Gastroesophageal sphincter (tissue), 4 donors: Measurements from ENCODE around the gene STEAP1B. TPM values are rescaled to one million over a fixed set of nuclear protein-coding genes. Genes with fewer than 3 reads are reported as not detected.

Experiments used
- ATAC-seq: fragments of 150-250 bp; one replicate; pipeline ENCODE4 v1.9.1; 2016; ENCODE audit warnings: mild to moderate bottlenecking, moderate library complexity
- H3K27ac ChIP-seq, 4 donors: fragments of 200-600 bp; sonication (generic) in 3 of 4; 1 replicate in 3 of 4; 2 replicates in 1 of 4; pipeline ENCODE4 v1.5.1; 2016 to 2019
- H3K27me3 ChIP-seq: fragments of 200-600 bp; sonication (generic); one replicate; pipeline ENCODE4 v1.5.1; 2019
- H3K36me3 ChIP-seq, 2 donors: fragments of 200-600 bp; sonication (generic); one replicate each; pipeline ENCODE4 v1.5.1; 2019; ENCODE audit warnings: control low read depth in 1 of 2
- H3K4me1 ChIP-seq, 3 donors: fragments of 200-600 bp; sonication (generic); 1 replicate in 2 of 3; 2 replicates in 1 of 3; pipeline ENCODE4 v1.5.1; 2016 to 2019; ENCODE audit warnings: control low read depth in 2 of 3
- H3K4me3 ChIP-seq, 2 donors: fragments of 200-600 bp; sonication (generic); one replicate each; pipeline ENCODE4 v1.5.1; 2019; ENCODE audit warnings: mild to moderate bottlenecking in 1 of 2, moderate library complexity in 1 of 2
- H3K9me3 ChIP-seq, 3 donors: fragments of 200-600 bp; sonication (generic); one replicate each; pipeline ENCODE4 v1.5.1; 2017 to 2019; ENCODE audit warnings: control low read depth in 2 of 3
- EP300 ChIP-seq: sonication (generic); formaldehyde crosslinking; IDR thresholded peaks from one replicate; pipeline ENCODE4 v1.6.1; 2017; ENCODE audit warnings: antibody characterized with exemption, mild to moderate bottlenecking
- POLR2A ChIP-seq, 2 donors: fragments of 450-650 bp; IDR thresholded peaks; one replicate each; pipeline ENCODE4 v1.6.1; 2017; ENCODE audit warnings: antibody characterized with exemption in 2 of 2, mild to moderate bottlenecking in 2 of 2, moderate library complexity in 1 of 2
- POLR2AphosphoS5 ChIP-seq: sonication (generic); formaldehyde crosslinking; IDR thresholded peaks from one replicate; pipeline ENCODE4 v1.6.1; 2017; ENCODE audit warnings: antibody characterized with exemption
- WGBS, 2 donors: methylation state at CpG; one replicate each; pipeline ENCODE4 v1.1.5; 2018; ENCODE audit warnings: low coverage in 1 of 2; 5-methylcytosine and 5-hydroxymethylcytosine counted together
- total RNA-seq, 4 donors: library from RNA; depleted of rRNA; stranded (reverse); fragments of >200 nt; gene quantifications; one replicate each; pipeline ENCODE4 v1.1.0, GENCODE V29; 2016
- TF ChIP-seq, protein P1 (sequence below), 4 experiments: fragments of 200-600 bp in 2 of 4; fragments of 450-650 bp in 2 of 4; sonication (generic) in 1 of 4; IDR thresholded peaks; one replicate each; pipeline ENCODE4 v1.5.1; 2017 to 2019; ENCODE audit warnings: antibody characterized with exemption in 4 of 4, mild to moderate bottlenecking in 2 of 4, moderate library complexity in 2 of 4

The STEAP1B gene
- total RNA-seq, 4 donors from 2014 or later, result 0.66 to 2.8 (median 0.67) TPM; not detected in 1

DNA sequence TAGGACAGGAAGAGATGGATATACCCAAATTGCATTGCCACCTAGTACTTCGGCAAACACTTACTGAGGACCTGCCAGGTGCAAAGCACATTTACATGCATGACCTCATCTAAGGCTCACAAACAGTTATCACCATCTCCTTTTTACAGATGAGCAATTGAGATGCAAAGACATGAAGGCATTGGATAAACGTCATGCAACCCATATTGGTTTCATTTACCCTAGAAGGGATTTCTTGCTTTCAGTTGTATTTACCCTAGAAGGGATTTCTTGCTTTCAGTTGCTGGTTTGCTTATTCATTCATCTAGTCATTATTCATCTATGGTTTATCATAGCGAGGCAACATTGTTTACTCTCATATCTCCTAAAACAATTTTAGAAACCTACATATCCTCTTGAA, 52.2 kb downstream of the STEAP1B start:
- TF ChIP-seq POLR2A (IDR thresholded peaks at IDR 0.05), result no peak
- H3K36me3 ChIP-seq, result no peaks in the 10 kb centered on the region
- no peaks in the 10 kb centered on the region for H3K27me3 ChIP-seq
- peaks cover 0 to 29% (median 10%) of the 10 kb centered on the region in 3 donors for H3K4me1 ChIP-seq
- no peak overlapping the region for H3K4me3 ChIP-seq
- H3K27ac ChIP-seq, result no peak overlapping the region
- ATAC-seq, result no peak
- WGBS, 2 donors, result 74 to 77% methylated on average over 2 to 3 of the region's 3 CpGs
- H3K9me3 ChIP-seq, result no peaks in the 10 kb centered on the region

DNA sequence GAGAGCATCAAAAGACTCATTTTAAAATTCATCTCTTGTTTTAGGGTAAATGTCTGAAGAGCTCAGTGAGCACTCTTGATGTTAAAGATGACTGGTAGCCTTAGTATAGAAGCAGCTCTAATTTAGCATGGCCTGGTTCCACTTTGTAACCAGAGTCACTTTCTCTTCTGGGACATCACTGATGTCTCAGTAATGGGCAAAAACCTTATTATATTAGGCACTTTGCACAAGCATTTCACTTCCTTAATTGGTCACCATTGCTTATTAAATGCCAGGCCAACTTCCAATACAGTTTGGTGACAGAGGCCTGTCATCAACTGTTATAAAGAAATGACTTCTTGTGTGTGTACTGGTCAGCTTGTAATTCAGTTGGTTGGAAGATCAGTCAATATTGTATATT, 53.0 kb downstream of the STEAP1B start:
- Histone ChIP-seq H3K9me3 (no peaks in the 10 kb centered on the region), H3K36me3 (no peaks in the 10 kb centered on the region), H3K4me3 (no peak overlapping the region), H3K27ac (no peak overlapping the region), H3K27me3 (no peaks in the 10 kb centered on the region), H3K4me1 (peaks cover 0 to 23% (median 6%) of the 10 kb centered on the region in 3 donors)
- ATAC-seq, result no peak
- TF ChIP-seq, protein P1, sequence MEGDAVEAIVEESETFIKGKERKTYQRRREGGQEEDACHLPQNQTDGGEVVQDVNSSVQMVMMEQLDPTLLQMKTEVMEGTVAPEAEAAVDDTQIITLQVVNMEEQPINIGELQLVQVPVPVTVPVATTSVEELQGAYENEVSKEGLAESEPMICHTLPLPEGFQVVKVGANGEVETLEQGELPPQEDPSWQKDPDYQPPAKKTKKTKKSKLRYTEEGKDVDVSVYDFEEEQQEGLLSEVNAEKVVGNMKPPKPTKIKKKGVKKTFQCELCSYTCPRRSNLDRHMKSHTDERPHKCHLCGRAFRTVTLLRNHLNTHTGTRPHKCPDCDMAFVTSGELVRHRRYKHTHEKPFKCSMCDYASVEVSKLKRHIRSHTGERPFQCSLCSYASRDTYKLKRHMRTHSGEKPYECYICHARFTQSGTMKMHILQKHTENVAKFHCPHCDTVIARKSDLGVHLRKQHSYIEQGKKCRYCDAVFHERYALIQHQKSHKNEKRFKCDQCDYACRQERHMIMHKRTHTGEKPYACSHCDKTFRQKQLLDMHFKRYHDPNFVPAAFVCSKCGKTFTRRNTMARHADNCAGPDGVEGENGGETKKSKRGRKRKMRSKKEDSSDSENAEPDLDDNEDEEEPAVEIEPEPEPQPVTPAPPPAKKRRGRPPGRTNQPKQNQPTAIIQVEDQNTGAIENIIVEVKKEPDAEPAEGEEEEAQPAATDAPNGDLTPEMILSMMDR (IDR thresholded peaks at IDR 0.05), result no peak
- TF ChIP-seq EP300 (no peak), POLR2AphosphoS5 (no peak), POLR2A (IDR thresholded peaks at IDR 0.05) (no peak)

DNA sequence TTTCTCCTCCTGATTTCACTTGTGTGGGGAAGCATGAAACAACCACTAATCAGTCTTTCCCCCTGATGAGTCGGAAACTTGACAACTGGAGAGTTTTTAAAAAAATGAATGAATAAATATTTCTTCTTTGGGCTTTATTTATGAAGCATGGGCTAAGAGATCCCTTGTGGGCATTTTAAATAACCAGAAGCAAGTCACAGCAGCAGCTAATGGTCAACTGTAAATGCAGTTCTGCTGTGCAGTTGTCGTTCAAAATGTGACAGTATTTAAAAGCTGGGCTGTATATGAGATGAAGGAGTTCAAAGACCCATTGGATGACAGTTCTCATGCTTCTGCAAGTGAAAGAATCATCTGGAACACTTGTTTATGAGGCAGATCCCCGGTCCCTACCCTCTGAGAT, 54.1 kb downstream of the STEAP1B start:
- H3K4me1 ChIP-seq, result peaks cover 0 to 21% (median 6%) of the 10 kb centered on the region in 3 donors
- WGBS, 2 donors, result 37 to 65% methylated on average over 2 of the region's 3 CpGs
- ATAC-seq, result no peak
- no peaks in the 10 kb centered on the region for H3K36me3 ChIP-seq
- H3K27me3 ChIP-seq, result no peaks in the 10 kb centered on the region
- no peaks in the 10 kb centered on the region for H3K9me3 ChIP-seq
- H3K4me3 ChIP-seq, result no peak overlapping the region
- H3K27ac ChIP-seq, result peak overlapping the region in 2 of 4 donors; percentile 25 to 34
- TF ChIP-seq POLR2AphosphoS5 (no peak), EP300 (no peak), POLR2A (IDR thresholded peaks at IDR 0.05) (no peak)
- TF ChIP-seq, protein P1 (IDR thresholded peaks at IDR 0.05), result no peak

DNA sequence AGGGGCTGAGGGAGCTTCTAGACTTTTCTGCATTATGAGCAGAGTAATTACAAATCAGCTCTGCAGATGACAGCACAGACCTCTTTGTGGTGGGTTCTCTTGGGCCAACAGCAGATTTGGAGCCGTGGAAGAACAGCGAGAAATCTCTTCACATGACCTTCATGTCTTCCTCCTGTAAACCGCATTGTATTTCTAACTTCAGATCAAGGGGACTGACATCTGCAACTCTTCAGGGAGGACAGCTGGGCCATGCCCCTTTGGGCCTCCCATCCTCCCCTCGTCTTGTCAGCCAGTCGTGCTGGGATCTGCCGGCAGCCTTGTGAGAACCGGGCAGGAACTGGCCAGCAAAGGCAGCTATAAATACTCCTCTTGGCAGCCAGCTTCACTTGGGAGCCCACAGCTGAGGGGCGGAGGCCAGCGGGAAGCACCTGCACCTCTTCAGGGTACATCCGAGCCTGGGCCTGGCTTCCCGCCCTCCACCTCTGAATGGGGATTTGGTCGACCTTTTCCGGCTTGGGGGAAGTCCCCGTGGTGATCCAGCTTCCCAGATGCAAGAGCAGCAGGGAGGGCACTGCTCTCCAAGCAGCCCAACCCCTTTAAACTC, 54.7 kb downstream of the STEAP1B start:
- peaks cover 0 to 21% (median 6%) of the 10 kb centered on the region in 3 donors for H3K4me1 ChIP-seq
- WGBS, 2 donors, result 24 to 33% methylated on average over 2 to 3 of the region's 14 CpGs
- peak; percentile 80 for ATAC-seq
- H3K27me3 ChIP-seq, result no peaks in the 10 kb centered on the region
- TF ChIP-seq POLR2A (IDR thresholded peaks at IDR 0.05) (no peak), EP300 (no peak), POLR2AphosphoS5 (peak; percentile 51)
- TF ChIP-seq, protein P1 (IDR thresholded peaks at IDR 0.05), result no peak
- H3K27ac ChIP-seq, result peak overlapping the region in 3 of 4 donors; percentile 25 to 34 (median 30)
- H3K9me3 ChIP-seq, result no peaks in the 10 kb centered on the region
- no peak overlapping the region for H3K4me3 ChIP-seq
- H3K36me3 ChIP-seq, result no peaks in the 10 kb centered on the region

DNA sequence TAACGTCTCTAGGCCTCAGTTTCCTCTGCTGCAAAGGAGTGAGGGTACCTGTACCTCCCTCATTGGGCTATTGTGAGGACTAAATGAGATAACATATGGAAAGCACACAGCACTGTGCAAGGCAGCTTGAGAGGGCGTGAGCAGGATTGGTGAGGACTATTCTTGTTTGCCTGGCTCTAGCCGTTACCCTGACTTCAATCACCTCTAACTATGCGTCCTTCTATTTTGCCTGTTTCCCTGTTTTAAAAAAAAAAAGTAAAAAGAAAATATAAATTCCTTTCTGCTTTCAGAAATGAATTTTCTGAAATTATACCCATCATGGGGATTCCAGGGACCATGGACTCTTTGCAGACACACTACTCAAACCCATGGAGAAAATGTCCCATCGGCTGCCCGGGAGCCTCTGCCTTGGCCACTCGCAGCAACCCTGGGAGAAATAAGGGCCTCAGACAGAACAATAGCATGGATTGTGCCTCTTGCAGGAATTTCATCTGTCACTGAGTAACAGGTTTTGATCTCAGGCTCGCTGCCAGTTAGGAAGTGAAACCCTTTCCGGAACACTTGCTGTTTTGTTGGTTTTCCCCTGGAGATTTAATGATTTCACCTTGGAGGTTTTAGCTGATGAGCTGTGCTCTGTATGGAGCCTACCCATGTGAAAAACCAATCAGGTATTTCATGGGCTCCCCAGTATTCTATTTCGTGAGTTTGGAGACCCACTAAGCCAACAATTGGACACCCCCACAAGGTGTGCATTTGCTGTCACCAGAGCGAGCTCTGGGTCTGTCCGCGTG, 55.6 kb downstream of the STEAP1B start:
- 39 to 79% methylated on average over 7 to 10 of the region's 13 CpGs for WGBS, 2 donors
- peak; percentile 22 for ATAC-seq
- Histone ChIP-seq H3K27ac (peak overlapping the region in 3 of 4 donors; percentile 25 to 34 (median 30)), H3K4me3 (no peak overlapping the region), H3K27me3 (no peaks in the 10 kb centered on the region), H3K4me1 (peaks cover 0 to 21% (median 6%) of the 10 kb centered on the region in 3 donors), H3K9me3 (no peaks in the 10 kb centered on the region), H3K36me3 (no peaks in the 10 kb centered on the region)
- TF ChIP-seq EP300, result no peak
- no peak for TF ChIP-seq POLR2AphosphoS5
- TF ChIP-seq, protein P1 (IDR thresholded peaks at IDR 0.05), result no peak
- TF ChIP-seq POLR2A (IDR thresholded peaks at IDR 0.05), result no peak
